ENCODE data around the gene RECQL5. TPM values are rescaled to one million over a fixed set of nuclear protein-coding genes. Genes with fewer than 3 reads are reported as not detected.

The RECQL5 gene
- total RNA-seq, 1 donor from 2014 or later: 22.7 TPM

DNA sequence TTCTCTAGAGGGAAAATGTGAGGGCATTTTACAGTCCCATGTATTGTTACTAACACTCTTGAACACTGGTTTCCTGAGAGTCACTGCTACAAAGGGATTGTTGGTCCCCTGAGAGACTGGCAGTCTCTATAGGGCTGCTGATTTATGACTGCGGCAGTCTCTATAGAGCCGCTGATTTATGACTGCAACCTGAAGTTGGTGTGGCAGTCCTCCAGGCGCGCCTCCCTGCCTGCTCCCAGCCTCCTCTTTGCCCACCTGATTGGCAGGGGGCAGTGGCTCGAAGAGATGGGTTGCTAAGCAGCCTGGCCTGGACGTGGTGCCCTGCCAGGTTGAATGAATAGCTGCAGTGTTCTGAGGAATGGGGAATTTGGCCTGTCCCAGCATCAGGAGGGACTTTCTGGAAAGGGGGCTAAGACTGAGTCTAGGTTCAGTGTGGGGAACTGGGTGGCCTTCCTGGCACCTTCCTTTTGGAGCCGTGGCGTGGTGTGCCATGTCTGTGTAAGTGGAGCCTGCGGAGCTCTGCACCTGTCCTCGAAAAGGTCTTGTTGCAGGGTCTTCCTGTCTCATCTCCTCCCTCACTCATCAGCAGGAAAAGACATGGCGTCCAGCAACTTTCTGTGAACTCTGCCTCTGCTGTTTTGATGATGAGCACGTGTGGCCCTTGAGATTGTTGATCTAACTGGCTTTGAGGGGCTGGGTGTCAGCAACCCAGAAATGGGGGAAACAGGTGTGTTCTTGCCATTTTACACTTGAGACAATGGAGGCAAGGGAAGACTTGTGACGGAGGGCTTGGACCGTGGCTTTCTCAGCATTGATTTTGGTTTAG lies 25.1 kb upstream of the RECQL5 start:
- H3K36me3 ChIP-seq: no peaks in the 10 kb centered on the region
- Mint-ChIP-seq H3K4me1 (peaks cover 45% of the 10 kb centered on the region), H3K9me3 (no peaks in the 10 kb centered on the region), H3K27ac (peak overlapping the region; percentile 36), H3K4me3 (peak overlapping the region; percentile 64), H3K36me3 (peaks cover 19% of the 10 kb centered on the region), H3K27me3 (ENCODE audit: insufficient read depth, low read depth) (peaks cover 3% of the 10 kb centered on the region)
- H3K4me3 ChIP-seq: no peak overlapping the region
- H3K9ac ChIP-seq: no peak overlapping the region
- H3K79me2 ChIP-seq (ENCODE audit: low read depth): peaks cover 59% of the 10 kb centered on the region
- H3K4me1 ChIP-seq: peaks cover 47% of the 10 kb centered on the region
- H3K4me2 ChIP-seq: peak overlapping the region; percentile 74
- peaks cover 50% of the 10 kb centered on the region for H3F3A ChIP-seq (ENCODE audit: low read depth)
- no peak overlapping the region for H2AFZ ChIP-seq (replicated peaks)
- H3K9me3 ChIP-seq (ENCODE audit: low read depth): no peaks in the 10 kb centered on the region
- no peak overlapping the region for H3K27ac ChIP-seq
- no peaks in the 10 kb centered on the region for H3K27me3 ChIP-seq
- peak; percentile 26 for DNase-seq (ENCODE audit: low spot score)
- TF ChIP-seq EZH2 (IDR thresholded peaks at IDR 0.05) (no peak), EZH2phosphoT487 (IDR thresholded peaks at IDR 0.05) (no peak)
- TF ChIP-seq, protein P1, sequence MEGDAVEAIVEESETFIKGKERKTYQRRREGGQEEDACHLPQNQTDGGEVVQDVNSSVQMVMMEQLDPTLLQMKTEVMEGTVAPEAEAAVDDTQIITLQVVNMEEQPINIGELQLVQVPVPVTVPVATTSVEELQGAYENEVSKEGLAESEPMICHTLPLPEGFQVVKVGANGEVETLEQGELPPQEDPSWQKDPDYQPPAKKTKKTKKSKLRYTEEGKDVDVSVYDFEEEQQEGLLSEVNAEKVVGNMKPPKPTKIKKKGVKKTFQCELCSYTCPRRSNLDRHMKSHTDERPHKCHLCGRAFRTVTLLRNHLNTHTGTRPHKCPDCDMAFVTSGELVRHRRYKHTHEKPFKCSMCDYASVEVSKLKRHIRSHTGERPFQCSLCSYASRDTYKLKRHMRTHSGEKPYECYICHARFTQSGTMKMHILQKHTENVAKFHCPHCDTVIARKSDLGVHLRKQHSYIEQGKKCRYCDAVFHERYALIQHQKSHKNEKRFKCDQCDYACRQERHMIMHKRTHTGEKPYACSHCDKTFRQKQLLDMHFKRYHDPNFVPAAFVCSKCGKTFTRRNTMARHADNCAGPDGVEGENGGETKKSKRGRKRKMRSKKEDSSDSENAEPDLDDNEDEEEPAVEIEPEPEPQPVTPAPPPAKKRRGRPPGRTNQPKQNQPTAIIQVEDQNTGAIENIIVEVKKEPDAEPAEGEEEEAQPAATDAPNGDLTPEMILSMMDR (IDR thresholded peaks at IDR 0.05): no peak
- peaks cover 90% of the 10 kb centered on the region for H4K20me1 ChIP-seq (ENCODE audit: low read depth)

DNA sequence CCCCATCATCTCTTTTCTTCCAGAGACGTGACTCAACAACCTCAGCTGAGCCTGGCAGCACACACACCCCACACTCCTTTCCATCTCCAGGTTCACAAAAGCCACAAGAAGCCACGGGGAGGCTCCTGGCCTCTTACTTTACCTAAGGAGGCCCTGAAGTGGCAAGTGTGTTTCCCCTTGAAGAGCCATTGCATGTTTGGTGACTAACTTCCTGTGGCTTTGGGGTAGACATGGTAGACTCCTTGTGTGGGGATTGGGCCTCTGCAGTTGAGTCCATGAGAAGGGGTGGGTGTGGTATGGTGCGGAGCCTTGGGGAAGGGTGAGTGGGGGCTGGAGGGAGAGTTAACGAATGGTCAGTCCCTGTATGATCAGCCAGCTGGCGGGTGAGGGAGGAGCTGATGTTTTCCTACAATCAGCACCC lies 24.4 kb upstream of the RECQL5 start:
- TF ChIP-seq EZH2phosphoT487 (IDR thresholded peaks at IDR 0.05) (no peak), EZH2 (IDR thresholded peaks at IDR 0.05) (no peak)
- TF ChIP-seq, protein P1 (IDR thresholded peaks at IDR 0.05): no peak
- Histone ChIP-seq H3K4me1 (peaks cover 47% of the 10 kb centered on the region), H2AFZ (replicated peaks) (no peak overlapping the region), H3K4me3 (no peak overlapping the region), H3K36me3 (no peaks in the 10 kb centered on the region), H4K20me1 (ENCODE audit: low read depth) (peaks cover 94% of the 10 kb centered on the region), H3K27me3 (no peaks in the 10 kb centered on the region), H3K4me2 (no peak overlapping the region), H3K27ac (no peak overlapping the region), H3K9ac (no peak overlapping the region), H3K9me3 (ENCODE audit: low read depth) (no peaks in the 10 kb centered on the region), H3K79me2 (ENCODE audit: low read depth) (peaks cover 65% of the 10 kb centered on the region), H3F3A (ENCODE audit: low read depth) (peaks cover 54% of the 10 kb centered on the region)
- no peak for DNase-seq (ENCODE audit: low spot score)
- H3K9me3 Mint-ChIP-seq: no peaks in the 10 kb centered on the region
- H3K4me1 Mint-ChIP-seq: peaks cover 45% of the 10 kb centered on the region
- no peak overlapping the region for H3K27ac Mint-ChIP-seq
- H3K4me3 Mint-ChIP-seq: no peak overlapping the region
- peaks cover 3% of the 10 kb centered on the region for H3K27me3 Mint-ChIP-seq (ENCODE audit: insufficient read depth, low read depth)
- H3K36me3 Mint-ChIP-seq: peaks cover 19% of the 10 kb centered on the region

DNA sequence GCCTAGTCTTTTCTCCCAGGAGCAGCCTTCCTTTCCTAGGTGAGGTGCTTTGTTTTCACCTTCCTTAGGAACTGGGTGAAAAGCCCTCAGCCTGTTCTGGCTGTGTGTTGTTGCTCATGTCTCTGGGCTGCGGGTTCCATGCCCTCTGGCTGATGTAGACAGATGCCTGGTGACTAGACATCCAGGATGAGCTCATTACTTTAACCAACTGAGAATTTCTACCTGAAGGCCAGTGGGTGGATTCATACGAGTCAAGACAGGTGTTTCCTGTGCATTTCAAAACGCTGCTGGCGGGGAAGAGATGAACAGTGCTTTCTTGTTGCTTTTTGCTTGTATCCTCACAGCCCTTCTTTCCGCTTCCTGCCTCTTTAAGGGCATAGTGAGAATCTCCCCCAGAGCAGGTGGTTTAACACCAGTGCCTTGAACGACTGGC lies 22.5 kb upstream of the RECQL5 start:
- no peaks in the 10 kb centered on the region for H3K27me3 ChIP-seq
- no peak overlapping the region for H2AFZ ChIP-seq (replicated peaks)
- H3K9me3 ChIP-seq (ENCODE audit: low read depth): no peaks in the 10 kb centered on the region
- peaks cover 63% of the 10 kb centered on the region for H3K79me2 ChIP-seq (ENCODE audit: low read depth)
- Mint-ChIP-seq H3K9me3 (no peaks in the 10 kb centered on the region), H3K36me3 (peaks cover 14% of the 10 kb centered on the region), H3K4me3 (no peak overlapping the region), H3K4me1 (peaks cover 38% of the 10 kb centered on the region), H3K27ac (no peak overlapping the region), H3K27me3 (ENCODE audit: insufficient read depth, low read depth) (no peaks in the 10 kb centered on the region)
- TF ChIP-seq EZH2phosphoT487 (IDR thresholded peaks at IDR 0.05): no peak
- TF ChIP-seq, protein P1 (IDR thresholded peaks at IDR 0.05): no peak
- TF ChIP-seq EZH2 (IDR thresholded peaks at IDR 0.05): no peak
- H3K36me3 ChIP-seq: no peaks in the 10 kb centered on the region
- peaks cover 99% of the 10 kb centered on the region for H4K20me1 ChIP-seq (ENCODE audit: low read depth)
- H3K4me2 ChIP-seq: no peak overlapping the region
- H3F3A ChIP-seq (ENCODE audit: low read depth): peaks cover 47% of the 10 kb centered on the region
- no peak overlapping the region for H3K27ac ChIP-seq
- DNase-seq (ENCODE audit: low spot score): no peak
- no peak overlapping the region for H3K4me3 ChIP-seq
- H3K9ac ChIP-seq: no peak overlapping the region
- peaks cover 47% of the 10 kb centered on the region for H3K4me1 ChIP-seq

Data from neural progenitor cell (in vitro differentiated cells).